ENCODE data around the gene ACBD5.
"Not testable (repeated sequence)": the region's sequence is repeated elsewhere in the genome, so short reads cannot be mapped to it uniquely, and the experiment has no call there.

The ACBD5 gene

GRCh38 chr10:27241010-27241651 lies 534 bp upstream of the ACBD5 start:
- DNase-seq (ENCODE audit: low read depth): peak; percentile 32

GRCh38 chr10:27237531-27237930 lies 3.1 kb downstream of the ACBD5 start:
- DNase-seq (ENCODE audit: low read depth): not testable (repeated sequence)

GRCh38 chr10:27236589-27237128 lies 3.9 kb downstream of the ACBD5 start:
- DNase-seq (ENCODE audit: low read depth): not testable (repeated sequence)

DNA sequence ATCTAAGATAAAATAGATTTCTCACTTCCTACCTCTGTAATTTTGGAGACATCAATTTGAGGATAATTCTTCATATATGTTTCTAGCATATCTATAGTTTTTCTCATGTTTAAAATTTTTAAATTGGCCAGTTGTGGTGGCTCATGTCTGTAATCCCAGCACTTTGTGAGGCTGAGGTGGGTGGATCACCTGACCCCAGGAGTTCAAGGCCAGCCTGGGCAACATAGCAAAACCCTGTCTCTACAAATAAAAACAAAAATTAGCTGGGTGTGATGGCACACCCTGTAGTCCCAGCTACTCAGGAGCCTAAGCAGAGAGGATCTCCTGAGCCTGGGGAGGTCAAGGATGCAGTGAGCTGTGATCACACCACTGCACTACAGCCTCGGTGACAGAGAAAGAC lies 4.9 kb downstream of the ACBD5 start:
- DNase-seq (ENCODE audit: low read depth): no peak

DNA sequence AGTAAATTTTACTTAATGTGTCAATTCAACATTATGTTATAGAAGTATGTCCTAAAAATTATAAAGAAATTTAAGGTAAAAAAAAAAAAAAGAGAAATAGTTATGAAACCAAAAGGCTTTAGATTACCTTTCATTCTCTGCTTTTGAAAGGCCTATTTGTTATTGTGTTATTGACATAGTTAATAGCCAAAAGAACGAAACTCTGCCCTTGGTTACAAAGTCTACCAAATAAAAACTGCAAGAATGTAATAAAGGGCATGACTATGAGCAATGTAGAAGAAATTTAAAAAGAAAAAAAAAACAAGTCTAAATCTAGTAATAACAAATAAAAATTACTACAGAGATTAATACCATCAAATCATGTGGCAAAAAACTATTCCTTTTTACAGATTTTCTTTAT lies 10.6 kb downstream of the ACBD5 start:
- DNase-seq (ENCODE audit: low read depth): no peak

GRCh38 chr10:27225642-27226257 lies 14.8 kb downstream of the ACBD5 start:
- DNase-seq (ENCODE audit: low read depth): no peak

- DNase-seq (ENCODE audit: low read depth): no peak
These were observed 15.5 kb downstream of the ACBD5 start for GRCh38 chr10:27225011-27225590.

GRCh38 chr10:27223964-27224363 lies 16.6 kb downstream of the ACBD5 start:
- DNase-seq (ENCODE audit: low read depth): peak; percentile 18

GRCh38 chr10:27207350-27207749 lies 33.2 kb downstream of the ACBD5 start:
- DNase-seq (ENCODE audit: low read depth): no peak

DNA sequence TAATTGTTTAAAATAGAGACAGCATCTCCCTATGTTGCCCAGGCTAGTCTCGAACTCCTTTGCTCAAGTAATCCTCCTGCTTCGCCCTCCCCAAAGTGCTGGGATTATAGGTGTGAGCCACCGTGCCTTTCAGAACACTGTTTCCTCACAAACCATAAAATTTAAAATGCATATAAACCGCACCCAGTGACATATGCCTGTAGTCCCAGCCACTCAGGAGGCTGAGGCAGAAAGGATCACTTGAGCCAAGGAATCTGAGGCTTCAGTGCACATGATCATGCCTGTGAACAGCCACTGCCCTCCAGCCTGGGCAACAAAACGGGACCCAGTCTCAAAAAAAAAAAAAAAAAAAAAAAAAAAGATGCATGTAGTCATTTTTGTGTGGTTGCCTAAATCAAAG lies 36.8 kb downstream of the ACBD5 start:
- DNase-seq (ENCODE audit: low read depth): no peak

GRCh38 chr10:27197980-27198620 lies 42.5 kb downstream of the ACBD5 start:
- DNase-seq (ENCODE audit: low read depth): no peak

GRCh38 chr10:27192284-27192683 lies 48.3 kb downstream of the ACBD5 start:
- no peak for DNase-seq (ENCODE audit: low read depth)

GRCh38 chr10:27190508-27190907 lies 50.1 kb downstream of the ACBD5 start:
- no peak for DNase-seq (ENCODE audit: low read depth)

DNA sequence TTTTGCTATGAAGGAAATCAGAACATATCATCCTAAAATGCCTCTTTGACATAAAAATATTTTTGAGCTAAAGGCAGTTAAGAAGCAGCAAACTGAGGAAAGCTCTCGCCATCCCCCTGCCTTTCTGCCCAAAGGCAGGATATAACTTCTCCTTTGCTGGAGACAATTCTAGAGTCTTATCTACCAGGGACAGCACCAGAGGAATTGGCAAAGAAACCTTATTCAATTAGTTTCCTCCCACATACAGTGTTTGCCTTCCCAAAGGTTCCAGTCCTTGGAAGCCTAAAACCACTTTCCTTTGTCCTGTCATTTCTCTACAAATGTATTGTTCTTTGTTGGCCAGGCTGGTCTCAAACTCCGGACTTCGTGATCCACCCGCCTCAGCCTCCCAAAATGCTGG lies 51.7 kb downstream of the ACBD5 start:
- no peak for DNase-seq (ENCODE audit: low read depth)

GRCh38 chr10:27188259-27188658 lies 52.3 kb downstream of the ACBD5 start:
- no peak for DNase-seq (ENCODE audit: low read depth)

- DNase-seq (ENCODE audit: low read depth): no peak
These were observed 70.7 kb downstream of the ACBD5 start for GRCh38 chr10:27169849-27170248.

DNA sequence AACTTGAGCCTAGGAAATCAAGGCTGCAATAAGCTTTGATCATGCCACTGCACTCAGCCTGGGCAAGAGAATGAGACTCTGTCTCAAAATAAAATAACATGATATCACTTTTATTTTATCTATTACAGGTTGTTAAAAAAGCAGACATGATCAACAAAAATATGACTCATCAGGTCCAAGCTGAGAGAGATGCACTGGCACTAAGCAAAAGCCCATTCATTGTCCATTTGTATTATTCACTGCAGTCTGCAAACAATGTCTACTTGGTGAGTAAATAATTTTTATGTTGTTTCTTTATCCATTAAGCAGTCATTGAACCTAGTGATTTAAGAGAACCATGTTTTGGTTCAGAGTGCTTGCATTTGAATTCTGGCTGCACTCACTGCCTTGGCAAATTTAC lies 82.2 kb downstream of the ACBD5 start:
- DNase-seq (ENCODE audit: low read depth): no peak

- no peak for DNase-seq (ENCODE audit: low read depth)
These were observed 83.4 kb downstream of the ACBD5 start for GRCh38 chr10:27157150-27157549.

GRCh38 chr10:27156566-27156965 lies 84.0 kb downstream of the ACBD5 start:
- DNase-seq (ENCODE audit: low read depth): not testable (repeated sequence)

DNA sequence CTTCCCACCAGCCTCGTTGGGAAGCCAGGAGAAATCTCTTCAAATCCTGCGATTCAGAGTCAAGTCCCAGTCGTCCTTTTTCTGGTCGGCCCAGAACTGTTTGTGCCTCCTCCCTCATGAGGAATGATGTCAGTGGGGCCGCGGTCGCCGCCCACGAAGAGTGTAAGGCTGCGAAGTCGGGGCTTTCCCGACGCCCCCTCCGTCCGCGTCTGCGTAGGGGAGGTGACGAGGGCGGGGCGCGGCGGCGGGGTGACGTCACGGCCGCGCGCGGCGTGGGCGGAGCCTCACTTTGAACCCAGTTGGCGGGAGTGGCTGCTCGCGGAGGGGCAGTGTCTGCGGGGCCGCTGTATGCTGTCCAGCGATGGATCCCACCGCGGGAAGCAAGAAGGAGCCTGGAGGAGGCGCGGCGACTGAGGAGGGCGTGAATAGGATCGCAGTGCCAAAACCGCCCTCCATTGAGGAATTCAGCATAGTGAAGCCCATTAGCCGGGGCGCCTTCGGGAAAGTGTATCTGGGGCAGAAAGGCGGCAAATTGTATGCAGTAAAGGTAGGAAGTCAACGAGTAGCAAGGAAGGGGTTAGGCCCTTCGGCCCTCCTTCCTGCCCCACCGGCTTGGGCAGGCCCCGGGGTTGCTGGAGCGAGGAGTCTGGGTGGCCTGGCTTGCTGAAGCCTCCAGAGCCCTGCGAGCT lies 85.4 kb downstream of the ACBD5 start, which contains the start of gene MASTL:
Gene MASTL (plus strand): TSS at position 287 of the 689 bp plus-strand sequence. CDS start 75 bp downstream, at position 362.
- peak; percentile 92 for DNase-seq (ENCODE audit: low read depth)

GRCh38 chr10:27153845-27154193 lies 86.8 kb downstream of the ACBD5 start:
- DNase-seq (ENCODE audit: low read depth): peak; percentile 2

- no peak for DNase-seq (ENCODE audit: low read depth)
These were observed 87.3 kb downstream of the ACBD5 start for GRCh38 chr10:27153329-27153728.
